ENCODE results near the gene HCFC1R1. TPM values are rescaled to one million over a fixed set of nuclear protein-coding genes. Genes with fewer than 3 reads are reported as not detected.
"Not testable (repeated sequence)": the region's sequence is repeated elsewhere in the genome, so short reads cannot be mapped to it uniquely, and the experiment has no call there.

Gene HCFC1R1, protein sequence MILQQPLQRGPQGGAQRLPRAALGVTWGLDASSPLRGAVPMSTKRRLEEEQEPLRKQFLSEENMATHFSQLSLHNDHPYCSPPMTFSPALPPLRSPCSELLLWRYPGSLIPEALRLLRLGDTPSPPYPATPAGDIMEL
- 48.3 and 50.8 TPM in 2 replicates for total RNA-seq
- polyA plus RNA-seq: 109 and 140 TPM in 2 replicates

DNA sequence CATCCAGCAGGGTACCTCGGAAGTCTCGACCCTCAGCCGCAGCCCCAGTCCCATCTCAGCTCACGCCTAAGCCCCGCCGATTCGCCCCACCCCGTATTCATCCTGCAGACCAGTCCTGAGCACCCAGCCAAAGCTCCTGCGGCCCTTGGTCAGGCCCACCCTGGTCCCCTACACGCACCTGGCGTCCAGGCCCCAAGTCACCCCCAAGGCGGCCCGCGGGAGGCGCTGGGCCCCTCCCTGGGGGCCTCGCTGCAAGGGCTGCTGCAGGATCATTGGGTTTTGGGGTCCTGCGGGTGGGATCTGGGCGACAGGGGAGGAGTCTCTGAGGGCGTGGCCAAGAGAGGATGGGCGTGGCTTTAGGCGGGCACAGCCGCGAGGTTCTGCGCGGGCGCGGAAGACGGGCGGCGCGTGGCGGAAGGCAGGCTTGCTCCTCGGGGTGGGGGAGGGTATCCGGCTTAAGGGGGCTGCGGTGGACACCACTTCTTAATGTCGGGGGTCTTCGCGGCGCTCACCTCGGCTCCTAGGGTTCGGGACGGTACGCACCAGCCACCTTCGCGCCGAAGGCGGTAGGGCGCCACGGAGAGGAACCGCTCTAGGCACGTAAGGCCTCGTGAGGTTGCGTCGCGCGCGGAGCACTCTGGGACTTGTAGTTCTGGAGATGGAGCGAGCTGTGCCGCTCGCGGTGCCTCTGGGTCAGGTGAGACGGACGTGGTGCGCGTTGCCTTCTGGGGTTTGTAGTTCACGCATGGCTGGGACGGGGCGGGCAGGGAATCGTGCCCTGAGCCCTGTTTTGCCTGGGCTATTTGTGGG, at the start of gene HCFC1R1, which contains the start of gene THOC6:
HCFC1R1 (minus strand) TSS at position 274 of the 810 bp plus-strand sequence; CDS start at position 273, 1 bp downstream.
THOC6 (plus strand) TSS at position 367 of the 810 bp plus-strand sequence; CDS start at position 659, 292 bp downstream.
- peak within 1 kb of the TSS; percentile 97 for H3K27ac ChIP-seq
- TF ChIP-seq, protein P1, sequence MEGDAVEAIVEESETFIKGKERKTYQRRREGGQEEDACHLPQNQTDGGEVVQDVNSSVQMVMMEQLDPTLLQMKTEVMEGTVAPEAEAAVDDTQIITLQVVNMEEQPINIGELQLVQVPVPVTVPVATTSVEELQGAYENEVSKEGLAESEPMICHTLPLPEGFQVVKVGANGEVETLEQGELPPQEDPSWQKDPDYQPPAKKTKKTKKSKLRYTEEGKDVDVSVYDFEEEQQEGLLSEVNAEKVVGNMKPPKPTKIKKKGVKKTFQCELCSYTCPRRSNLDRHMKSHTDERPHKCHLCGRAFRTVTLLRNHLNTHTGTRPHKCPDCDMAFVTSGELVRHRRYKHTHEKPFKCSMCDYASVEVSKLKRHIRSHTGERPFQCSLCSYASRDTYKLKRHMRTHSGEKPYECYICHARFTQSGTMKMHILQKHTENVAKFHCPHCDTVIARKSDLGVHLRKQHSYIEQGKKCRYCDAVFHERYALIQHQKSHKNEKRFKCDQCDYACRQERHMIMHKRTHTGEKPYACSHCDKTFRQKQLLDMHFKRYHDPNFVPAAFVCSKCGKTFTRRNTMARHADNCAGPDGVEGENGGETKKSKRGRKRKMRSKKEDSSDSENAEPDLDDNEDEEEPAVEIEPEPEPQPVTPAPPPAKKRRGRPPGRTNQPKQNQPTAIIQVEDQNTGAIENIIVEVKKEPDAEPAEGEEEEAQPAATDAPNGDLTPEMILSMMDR (IDR thresholded peaks at IDR 0.05; ENCODE audit: low read depth, low read length): no peak
- peaks cover 22% of the 10 kb centered on the region for H3K4me1 ChIP-seq (ENCODE audit: low read depth)

DNA sequence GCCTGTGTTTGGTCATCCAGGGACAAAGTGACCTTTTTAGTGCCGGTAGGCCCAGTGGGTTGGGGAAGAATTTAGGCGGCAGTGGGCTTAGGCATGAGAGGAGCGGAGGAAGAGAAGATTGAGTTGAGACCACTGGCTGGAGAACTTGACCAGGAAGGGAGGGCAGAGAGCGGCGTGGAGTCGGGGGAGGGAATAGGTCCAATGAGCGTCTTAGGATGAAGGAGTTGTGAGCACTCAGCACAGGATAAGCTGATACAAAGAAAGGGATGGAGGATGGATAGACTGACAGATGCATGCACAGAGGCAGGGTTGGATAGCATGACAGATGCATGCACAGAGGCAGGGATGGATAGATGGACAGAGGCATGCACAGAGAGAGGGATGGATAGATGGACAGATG, 49.7 kb upstream of the HCFC1R1 start:
- H3K4me1 ChIP-seq (ENCODE audit: low read depth): no peaks in the 10 kb centered on the region
- H3K4me3 ChIP-seq: no peak overlapping the region
- no peak for DNase-seq (ENCODE audit: low read depth in 1 of 2, low spot score in 1 of 2)
- H3K36me3 ChIP-seq: no peaks in the 10 kb centered on the region
- TF ChIP-seq, protein P1 (IDR thresholded peaks at IDR 0.05; ENCODE audit: low read depth, low read length): no peak
- H3K9me3 ChIP-seq (ENCODE audit: low read depth): no peaks in the 10 kb centered on the region
- H3K27ac ChIP-seq: no peak overlapping the region
- no peaks in the 10 kb centered on the region for H3K27me3 ChIP-seq

More for the DNA sequence above, at the start of gene HCFC1R1, which contains the start of gene THOC6:
- Histone ChIP-seq H3K36me3 (peaks cover 13% of the 10 kb centered on the region), H3K4me3 (peak within 1 kb of the TSS; percentile 74), H3K9me3 (ENCODE audit: low read depth) (no peaks in the 10 kb centered on the region), H3K27me3 (no peaks in the 10 kb centered on the region)
- DNase-seq (ENCODE audit: low read depth in 1 of 2, low spot score in 1 of 2): peak; percentile 99

DNA sequence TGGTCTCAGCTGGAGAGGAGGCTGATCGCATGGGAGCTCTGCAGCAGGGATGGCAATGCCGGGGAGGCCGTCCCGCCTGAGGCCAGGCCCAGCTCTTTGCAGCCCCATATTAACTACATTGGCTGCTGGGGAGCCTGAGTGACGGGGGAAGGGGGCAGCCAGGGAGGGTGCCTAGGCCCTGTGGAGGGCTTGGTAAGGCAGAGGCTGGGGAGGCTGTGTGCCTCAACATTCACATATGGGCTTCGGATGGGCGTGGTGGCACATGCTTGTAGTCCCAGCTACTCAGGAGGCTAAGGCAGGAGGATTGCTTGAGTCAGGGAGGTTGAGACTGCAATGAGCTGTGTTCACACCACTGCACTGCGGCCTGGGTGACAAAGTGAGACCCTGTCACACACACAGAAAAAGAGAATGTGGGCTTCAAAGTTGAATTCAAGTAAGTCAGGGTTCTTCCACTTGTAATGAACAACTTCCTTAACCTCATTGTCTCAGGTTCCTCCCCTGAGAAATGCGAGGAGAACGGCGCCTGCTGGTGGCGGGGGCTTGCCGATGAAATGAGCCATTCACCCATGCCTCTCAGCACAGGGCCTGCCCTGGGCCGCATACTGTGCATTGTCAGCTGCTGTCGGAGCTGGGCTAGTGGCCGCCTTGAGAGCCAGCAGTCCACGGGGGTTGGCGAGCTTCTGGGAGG, 49.0 kb upstream of the HCFC1R1 start:
- not testable (repeated sequence) for DNase-seq (ENCODE audit: low read depth in 1 of 2, low spot score in 1 of 2)

DNA sequence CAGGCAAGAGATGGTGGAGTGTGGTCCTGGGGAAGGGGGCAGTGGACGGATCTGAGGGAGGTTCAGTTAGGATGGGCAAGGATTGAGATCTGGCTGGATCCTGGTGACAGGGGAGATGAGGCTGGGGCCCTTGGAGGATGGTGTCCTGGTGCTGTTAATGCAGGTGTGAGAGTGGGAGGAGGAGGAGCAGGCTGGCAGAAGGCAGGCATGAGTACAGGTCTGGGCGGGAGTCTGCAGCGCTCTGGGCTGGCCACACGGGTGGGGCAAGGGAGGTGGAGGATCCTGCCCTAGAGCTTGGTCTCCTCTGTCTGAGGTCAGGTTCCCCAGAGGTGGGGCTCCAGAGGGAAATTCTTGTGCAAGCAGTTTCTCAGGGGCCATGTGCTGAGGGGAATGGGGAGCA, 48.4 kb upstream of the HCFC1R1 start:
- not testable (repeated sequence) for H3K9me3 ChIP-seq (ENCODE audit: low read depth); H3K27ac ChIP-seq; H3K27me3 ChIP-seq; H3K4me3 ChIP-seq; DNase-seq (ENCODE audit: low read depth in 1 of 2, low spot score in 1 of 2); H3K36me3 ChIP-seq; H3K4me1 ChIP-seq (ENCODE audit: low read depth)

More for the DNA sequence above, 49.0 kb upstream of the HCFC1R1 start:
- H3K4me1 ChIP-seq (ENCODE audit: low read depth); H3K4me3 ChIP-seq; H3K27me3 ChIP-seq; H3K27ac ChIP-seq; H3K9me3 ChIP-seq (ENCODE audit: low read depth); H3K36me3 ChIP-seq: not testable (repeated sequence)

DNA sequence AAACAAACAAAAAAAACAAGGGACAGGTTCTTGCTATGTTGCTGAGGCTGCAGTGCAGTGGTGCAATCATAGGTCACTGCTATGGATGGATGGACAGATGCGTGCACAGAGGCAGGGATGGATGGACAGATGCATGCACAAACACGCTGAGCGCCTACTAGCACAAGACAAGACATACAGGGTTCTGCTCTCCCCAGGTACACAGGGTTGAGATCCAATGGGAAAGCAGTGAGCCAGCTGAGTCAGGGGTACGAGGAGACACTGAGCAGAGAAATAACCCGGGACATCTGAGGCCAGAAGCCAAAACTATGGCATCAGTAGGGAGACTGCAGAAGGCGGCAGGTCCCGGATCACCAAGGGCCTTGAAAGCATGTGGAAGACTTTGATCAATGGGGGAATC, 47.9 kb upstream of the HCFC1R1 start:
- no peaks in the 10 kb centered on the region for H3K4me1 ChIP-seq (ENCODE audit: low read depth)
- no peaks in the 10 kb centered on the region for H3K27me3 ChIP-seq
- no peak overlapping the region for H3K27ac ChIP-seq
- no peaks in the 10 kb centered on the region for H3K36me3 ChIP-seq
- H3K9me3 ChIP-seq (ENCODE audit: low read depth): no peaks in the 10 kb centered on the region
- TF ChIP-seq, protein P1 (IDR thresholded peaks at IDR 0.05; ENCODE audit: low read depth, low read length): no peak
- no peak for DNase-seq (ENCODE audit: low read depth in 1 of 2, low spot score in 1 of 2)
- no peak overlapping the region for H3K4me3 ChIP-seq

DNA sequence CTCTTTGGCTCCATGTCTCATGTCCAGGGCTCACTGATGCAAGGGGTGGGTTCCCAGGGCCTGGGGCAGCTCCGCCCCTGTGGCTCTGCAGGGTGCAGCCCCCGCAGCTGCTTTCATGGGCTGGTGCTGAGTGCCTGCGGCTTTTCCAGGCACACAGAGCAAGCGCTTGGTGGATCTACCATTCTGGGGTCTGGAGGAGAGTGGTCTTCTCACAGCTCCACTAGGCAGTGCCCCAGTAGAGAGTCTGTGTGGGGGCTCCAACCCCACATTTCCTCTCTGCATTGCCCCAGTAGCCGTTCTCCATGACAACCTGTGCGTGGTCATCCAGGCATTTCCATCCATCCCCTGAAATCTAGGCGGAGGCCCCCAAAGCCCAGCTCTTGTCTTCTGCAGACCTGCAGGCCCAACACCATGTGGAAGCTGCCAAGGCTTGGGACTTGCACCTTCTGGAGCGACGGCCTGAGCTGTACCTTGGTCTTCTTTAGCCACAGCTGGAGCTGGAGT, 46.9 kb upstream of the HCFC1R1 start:
- Histone ChIP-seq H3K4me1 (ENCODE audit: low read depth) (no peaks in the 10 kb centered on the region), H3K9me3 (ENCODE audit: low read depth) (no peaks in the 10 kb centered on the region), H3K4me3 (no peak overlapping the region), H3K36me3 (no peaks in the 10 kb centered on the region), H3K27ac (no peak overlapping the region), H3K27me3 (no peaks in the 10 kb centered on the region)
- DNase-seq (ENCODE audit: low read depth in 1 of 2, low spot score in 1 of 2): no peak
- TF ChIP-seq, protein P1 (IDR thresholded peaks at IDR 0.05; ENCODE audit: low read depth, low read length): no peak

DNA sequence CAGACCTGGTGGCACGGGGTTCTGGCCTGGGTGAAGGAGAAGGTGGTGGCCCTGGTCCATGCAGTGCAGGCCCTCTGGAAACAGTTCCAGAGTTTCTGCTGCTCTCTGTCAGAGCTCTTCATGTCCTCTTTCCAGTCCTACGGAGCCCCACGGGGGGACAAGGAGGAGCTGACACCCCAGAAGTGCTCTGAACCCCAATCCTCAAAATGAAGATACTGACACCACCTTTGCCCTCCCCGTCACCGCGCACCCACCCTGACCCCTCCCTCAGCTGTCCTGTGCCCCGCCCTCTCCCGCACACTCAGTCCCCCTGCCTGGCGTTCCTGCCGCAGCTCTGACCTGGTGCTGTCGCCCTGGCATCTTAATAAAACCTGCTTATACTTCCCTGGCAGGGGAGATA, 45.4 kb upstream of the HCFC1R1 start:
- not testable (repeated sequence) for H3K4me3 ChIP-seq; DNase-seq (ENCODE audit: low read depth in 1 of 2, low spot score in 1 of 2); H3K9me3 ChIP-seq (ENCODE audit: low read depth); H3K36me3 ChIP-seq; H3K27me3 ChIP-seq; H3K27ac ChIP-seq; H3K4me1 ChIP-seq (ENCODE audit: low read depth)
